ENCODE data around the gene WDR35. TPM values are rescaled to one million over a fixed set of nuclear protein-coding genes. Genes with fewer than 3 reads are reported as not detected.
"Not testable (repeated sequence)": the region's sequence is repeated elsewhere in the genome, so short reads cannot be mapped to it uniquely, and the experiment has no call there.

WDR35 gene
- total RNA-seq, 2 donors from 2014 or later, result 9.6 to 10.7 TPM

DNA sequence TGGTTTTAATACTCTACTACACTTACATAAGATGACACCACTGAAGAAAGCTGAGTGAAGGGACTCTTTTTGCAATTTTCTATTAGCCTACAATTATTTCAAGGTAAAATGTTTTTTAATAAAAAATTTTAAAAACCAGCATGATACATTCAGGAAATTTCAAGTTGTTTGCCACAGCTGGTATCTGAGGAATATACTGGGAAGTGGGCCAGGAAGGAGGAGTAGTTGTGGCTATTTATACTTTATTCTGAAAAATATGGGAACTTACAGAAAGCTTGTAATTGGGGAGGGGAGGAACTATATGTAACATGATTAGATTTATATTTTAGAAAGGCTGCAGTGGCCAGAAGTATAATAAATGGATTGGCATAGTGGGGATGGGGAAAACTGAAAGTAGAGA is 40.8 kb downstream of the WDR35 start:
- intact Hi-C loops (cut with DNase I), result no loop called here
- no peak for DNase-seq (ENCODE audit: low spot score)

DNA sequence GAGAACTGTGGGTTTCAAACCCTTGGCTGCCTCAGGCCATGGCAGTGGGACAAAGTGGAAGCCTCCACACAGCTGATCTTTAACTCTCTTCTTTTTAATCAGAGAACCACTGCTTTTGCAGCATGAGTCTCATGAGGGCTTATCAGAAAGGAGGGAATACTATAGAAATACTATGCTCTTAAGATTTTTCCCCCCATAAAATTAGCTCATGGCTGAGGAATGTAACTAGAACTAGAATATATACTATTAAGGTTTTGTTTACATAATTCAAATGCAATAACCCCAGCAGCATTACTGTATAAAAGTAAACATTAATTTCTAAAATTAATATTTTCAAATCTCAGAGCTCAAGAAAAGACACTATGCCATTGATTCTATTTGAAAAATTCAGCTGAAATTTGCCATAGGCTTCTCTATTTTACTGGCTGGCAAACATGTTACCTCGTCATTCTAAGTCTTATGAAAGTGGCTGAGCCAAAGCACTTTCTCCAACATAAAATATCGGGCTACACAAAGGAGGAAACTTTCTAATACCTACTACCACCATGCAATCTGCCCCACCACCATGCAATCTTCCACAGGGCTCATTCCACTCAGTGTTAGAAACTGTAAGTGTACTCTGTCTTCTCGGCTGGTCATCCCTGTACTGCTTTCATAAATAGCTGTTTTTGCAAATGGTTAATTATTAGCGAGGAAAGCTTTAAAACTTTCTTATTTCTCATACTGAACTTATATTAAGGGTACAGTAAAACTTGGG is 42.5 kb downstream of the WDR35 start:
- intact Hi-C loops (cut with DNase I), result no loop called here
- DNase-seq (ENCODE audit: low spot score), result no peak

DNA sequence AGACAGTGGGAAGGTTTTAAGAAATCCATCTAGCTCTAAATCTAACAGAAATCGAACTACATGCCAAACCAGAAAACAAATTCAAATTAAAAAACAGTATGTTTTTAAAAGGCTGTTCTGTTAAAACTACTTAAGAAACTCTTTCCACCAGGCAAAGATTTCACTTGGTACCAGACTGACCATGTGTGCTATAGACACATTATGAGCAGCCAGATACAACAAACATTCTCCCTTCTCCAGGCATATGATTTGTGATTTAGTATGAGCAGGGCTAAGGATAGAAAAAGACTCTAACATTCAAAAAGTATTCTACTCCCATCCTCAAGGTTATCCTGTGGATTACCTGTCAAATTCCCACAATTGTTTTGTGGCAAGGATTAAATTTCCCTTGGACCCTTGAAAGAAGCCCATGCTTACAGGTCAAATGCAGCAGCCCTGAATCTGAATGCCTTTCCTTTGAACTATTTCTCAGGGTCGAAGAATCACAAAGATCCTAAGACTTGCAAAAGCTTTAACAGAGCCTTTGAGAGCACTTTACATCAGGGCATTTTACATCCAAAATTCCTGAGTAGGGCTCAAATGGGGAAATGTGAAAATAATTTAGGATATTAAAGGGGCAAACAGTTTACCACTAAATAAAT is 45.6 kb downstream of the WDR35 start:
- no peak for DNase-seq (ENCODE audit: low spot score)
- intact Hi-C loops (cut with DNase I), result no loop called here

DNA sequence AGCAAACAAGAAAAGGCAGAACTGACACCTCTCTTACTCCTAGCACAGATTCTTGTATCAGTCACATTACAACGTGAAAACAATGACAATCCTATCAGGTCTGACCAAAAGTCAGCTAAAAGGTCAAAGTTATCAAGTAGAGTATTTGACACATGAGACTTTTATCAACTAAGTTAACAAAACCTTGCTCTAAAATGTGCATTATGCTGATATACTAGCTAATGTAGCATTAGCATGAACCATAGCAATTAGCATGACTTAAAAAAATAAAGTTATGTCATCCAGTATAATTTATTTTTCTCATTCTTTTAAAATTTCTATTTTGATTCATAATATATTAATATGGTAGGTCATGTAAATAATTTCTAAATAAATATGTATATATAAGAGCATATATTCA is 46.7 kb downstream of the WDR35 start:
- intact Hi-C loops (cut with DNase I), result no loop called here
- no peak for DNase-seq (ENCODE audit: low spot score)

DNA sequence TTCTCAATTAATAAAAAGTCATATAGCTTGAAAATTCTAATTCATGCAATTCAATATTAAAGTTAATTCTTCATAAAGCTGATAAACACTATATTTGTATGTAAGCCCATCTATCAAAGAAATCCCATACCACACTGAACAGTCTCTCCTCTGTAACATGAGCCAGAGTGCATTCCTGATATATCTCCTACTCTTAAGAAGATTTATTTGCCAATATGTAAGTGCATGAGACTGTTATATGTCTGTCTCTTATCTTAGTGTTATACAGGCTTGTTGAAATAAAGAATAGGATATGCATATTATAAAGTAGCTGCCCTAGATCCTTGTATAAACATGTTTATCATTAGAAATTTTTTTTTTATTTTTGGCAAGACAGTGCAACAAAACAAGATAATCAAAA is 47.7 kb downstream of the WDR35 start:
- intact Hi-C loops (cut with DNase I), result no loop called here
- no peak for DNase-seq (ENCODE audit: low spot score)

DNA sequence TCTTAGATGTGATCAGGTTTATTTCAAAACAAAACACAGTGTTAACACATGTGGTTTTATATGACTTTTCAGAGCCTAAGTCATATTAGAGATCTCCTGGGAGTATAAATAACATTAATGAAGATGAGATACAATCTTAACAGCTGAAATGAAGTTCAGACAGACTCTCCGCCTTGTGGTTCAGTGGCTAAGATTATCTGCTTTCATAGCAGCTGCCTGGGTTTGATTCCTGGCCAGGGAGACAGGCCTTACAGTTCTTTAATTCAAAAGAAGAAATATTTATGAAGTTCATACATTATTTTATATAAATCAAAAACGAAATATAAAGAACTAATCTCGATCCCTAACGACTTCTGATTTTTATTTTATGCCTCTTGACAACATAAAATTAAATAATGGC is 52.9 kb downstream of the WDR35 start:
- intact Hi-C loops (cut with DNase I), result no loop called here
- no peak for DNase-seq (ENCODE audit: low spot score)

DNA sequence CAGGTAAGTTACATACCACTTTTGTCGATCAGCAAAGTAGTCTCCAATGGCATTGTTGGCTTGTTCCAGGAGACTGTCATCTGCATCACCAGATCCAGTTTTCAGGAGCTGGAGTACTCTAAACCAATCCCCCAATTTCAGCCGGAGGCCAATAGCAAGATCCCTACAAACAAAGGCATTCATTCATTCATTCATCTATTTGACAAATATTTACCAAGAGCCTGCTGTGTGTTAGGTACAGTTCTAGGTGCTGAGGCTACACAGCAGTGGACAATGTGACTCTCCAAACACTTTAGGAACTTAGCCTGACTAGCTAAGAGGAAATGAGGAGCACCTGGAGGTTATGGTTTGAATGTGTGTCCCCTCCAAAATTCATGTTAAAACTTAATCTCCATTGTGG is 53.7 kb downstream of the WDR35 start:
- DNase-seq (ENCODE audit: low spot score), result no peak
- intact Hi-C loops (cut with DNase I), result no loop called here

DNA sequence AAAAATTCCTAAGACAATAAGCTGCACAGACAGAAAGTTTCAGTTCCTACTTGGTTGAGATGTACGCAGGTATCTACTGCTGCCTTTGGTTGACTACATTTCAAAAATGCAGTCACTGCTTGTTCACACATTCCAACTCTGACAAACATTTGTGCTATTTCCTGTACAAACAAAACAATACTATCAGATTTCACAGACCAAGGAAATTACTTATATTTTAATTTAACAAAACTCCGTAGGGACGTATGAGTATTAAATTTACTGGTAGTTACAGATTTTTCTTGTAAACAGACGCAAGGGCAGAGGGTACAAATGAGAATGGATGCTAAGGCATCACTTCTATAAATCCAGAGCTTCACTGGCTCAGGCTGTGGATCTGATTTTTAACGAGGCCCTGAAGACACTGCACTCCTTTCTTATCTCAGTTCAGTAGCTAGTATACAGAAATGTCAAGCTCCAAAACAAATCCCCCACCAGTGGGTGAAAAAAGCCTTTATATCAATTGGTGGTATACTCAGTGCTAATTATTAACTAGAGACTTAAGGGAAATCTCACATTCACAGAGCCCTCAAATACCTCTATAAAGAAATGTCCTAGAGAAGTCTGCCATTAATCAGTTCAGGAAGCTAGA is 56.4 kb downstream of the WDR35 start:
- DNase-seq (ENCODE audit: low spot score), result no peak
- intact Hi-C loops (cut with DNase I), result no loop called here

DNA sequence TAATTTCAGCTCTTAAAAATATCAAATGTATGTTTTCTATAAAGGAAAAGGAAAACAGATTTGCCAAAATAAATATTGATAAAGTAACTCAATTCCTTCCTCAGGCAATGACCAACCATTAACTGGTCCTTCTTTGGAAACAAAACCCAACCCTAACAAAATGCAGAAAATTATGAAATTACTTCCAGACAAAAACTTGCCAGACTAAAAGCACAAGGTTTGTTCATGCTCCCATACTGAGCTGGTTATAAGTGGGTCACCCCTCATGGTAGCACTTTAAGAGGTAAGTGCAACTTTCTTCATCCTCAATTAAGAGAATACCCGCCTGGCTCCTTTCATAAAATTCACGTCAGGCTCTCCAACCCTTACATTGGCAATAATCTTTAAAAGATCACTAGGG is 57.0 kb downstream of the WDR35 start:
- intact Hi-C loops (cut with DNase I), result no loop called here
- DNase-seq (ENCODE audit: low spot score), result no peak

DNA sequence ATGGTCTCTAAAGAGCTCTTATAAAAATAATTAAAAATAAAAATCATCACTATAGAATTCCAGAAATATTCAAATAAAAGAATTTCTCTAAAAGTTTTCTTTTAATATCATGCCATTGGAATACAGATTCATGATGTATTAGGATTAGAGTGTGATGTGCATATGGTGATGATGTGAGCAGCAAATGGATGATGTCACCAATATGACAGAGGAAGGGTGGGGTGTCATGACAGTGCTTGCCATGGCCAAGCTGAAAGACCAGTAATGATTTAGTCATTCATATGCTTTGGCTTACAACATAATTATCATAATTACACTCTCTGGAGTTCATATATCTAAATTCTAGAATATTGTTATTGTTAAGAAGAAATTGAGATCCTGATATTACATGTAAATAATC is 60.7 kb downstream of the WDR35 start:
- intact Hi-C loops (cut with DNase I), result no loop called here
- DNase-seq (ENCODE audit: low spot score), result no peak

DNA sequence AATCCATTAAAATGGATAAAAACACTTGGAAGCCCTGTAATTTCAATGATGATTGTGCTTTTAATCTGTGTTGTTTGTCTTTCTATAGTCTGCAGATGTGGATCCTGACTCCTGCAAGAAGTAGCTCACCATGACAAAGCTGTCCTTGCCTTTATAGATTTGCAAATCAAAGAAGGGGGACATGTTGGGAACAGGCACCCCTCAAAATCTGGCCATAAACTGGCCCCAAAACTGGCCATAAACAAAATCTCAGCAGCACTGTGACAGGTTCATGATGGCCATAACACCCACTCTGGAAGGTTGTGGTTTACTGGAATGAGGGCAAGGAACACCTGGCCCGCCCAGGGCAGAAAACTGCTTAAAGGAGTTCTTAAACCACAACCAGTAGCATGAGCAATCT is 62.1 kb downstream of the WDR35 start:
- intact Hi-C loops (cut with DNase I); DNase-seq (ENCODE audit: low spot score): not testable (repeated sequence)

DNA sequence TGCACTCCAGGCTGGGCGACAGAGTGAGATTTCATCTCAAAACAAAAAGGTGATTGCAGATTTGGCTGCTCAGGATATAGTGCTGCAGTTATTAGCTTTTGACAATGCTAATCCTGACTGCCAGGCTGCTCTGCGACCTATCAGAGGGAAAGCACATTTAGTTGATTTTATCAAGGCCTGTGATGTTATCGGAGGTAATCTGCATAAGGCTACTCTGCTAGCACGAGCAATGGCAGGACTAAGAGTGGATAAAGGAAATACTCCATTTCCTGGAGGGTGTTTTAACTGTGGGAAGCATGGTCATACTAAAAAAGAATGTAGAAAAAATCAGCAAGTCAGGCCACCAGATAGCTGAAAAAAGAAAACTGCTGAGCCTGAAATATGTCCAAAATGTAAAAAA is 65.4 kb downstream of the WDR35 start:
- DNase-seq (ENCODE audit: low spot score); intact Hi-C loops (cut with DNase I): not testable (repeated sequence)

DNA sequence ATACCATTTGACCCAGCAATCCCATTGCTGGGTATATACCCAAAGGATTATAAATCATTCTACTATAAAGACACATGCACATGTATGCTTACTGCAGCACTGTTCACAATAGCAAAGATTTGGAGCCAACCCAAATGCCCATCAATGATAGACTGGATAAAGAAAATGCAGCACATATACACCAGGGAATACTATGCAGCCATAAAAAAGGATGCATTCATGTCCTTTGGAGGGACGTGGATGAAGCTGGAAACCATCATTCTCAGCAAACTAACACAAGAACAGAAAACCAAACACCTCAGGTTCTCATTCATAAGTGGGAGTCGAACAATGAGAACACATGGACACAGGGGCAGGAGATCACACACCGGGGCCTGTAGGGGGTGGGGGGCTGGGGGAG is 67.7 kb downstream of the WDR35 start:
- intact Hi-C loops (cut with DNase I); DNase-seq (ENCODE audit: low spot score): not testable (repeated sequence)

DNA sequence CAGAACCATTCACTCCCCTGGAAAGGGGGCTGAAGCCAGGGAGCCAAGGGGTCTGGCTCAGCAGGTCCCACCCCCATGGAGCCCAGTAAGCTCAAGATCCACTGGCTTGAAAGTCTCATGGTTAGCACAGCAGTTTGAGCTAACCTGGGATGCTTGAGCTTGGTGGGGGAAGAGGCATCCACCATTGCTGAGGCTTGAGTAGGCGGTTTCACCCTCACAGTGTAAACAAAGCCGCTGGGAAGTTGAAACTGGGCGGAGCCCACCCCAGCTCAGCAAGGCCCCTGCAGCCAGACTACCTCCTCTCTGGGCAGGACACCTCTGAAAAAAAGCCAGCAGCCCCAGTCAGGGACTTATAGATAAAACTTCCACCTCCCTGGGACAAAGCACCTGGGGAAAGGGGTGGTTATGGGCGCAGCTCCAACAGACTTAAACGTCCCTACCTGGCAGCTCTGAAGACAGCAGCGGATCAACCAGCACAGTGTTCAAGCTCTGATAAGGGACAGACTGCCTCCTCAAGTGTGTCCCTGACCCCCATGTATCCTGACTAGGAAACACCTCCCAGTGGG is 73.4 kb downstream of the WDR35 start:
- no peak for DNase-seq (ENCODE audit: low spot score)
- intact Hi-C loops (cut with DNase I), result no loop called here

DNA sequence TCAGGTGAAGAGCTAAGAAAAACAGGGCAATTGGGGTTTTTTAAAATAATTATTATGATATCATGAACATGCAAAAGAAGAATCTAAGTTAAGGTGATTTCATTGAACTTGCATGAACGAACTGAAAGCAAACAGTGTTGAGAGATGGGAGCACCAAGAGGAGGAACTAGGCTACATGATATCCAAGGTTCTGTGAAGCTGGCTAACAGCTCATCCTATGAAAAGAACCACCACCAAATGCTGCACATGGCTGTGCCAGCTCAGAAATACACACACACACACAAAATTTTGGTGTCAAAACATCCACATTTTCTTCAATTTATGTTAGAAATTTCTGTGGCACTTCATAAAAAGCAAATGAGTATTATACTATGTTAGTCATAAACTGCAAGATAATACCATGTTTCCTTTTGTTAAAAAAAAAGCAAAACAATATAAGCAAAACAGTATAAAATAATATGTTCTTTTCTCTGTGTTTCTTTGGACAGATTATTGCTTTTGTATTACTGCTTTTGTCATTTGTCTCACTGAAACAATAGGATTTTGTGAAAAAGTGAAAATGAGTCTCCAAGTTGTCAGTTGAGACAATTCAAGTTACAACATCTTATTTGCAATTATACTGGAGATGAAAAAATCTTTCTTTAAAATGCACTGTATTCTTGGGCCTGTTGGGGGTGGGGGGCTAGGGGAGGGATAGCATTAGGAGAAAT is 75.5 kb downstream of the WDR35 start:
- intact Hi-C loops (cut with DNase I), result no loop called here
- no peak for DNase-seq (ENCODE audit: low spot score)

DNA sequence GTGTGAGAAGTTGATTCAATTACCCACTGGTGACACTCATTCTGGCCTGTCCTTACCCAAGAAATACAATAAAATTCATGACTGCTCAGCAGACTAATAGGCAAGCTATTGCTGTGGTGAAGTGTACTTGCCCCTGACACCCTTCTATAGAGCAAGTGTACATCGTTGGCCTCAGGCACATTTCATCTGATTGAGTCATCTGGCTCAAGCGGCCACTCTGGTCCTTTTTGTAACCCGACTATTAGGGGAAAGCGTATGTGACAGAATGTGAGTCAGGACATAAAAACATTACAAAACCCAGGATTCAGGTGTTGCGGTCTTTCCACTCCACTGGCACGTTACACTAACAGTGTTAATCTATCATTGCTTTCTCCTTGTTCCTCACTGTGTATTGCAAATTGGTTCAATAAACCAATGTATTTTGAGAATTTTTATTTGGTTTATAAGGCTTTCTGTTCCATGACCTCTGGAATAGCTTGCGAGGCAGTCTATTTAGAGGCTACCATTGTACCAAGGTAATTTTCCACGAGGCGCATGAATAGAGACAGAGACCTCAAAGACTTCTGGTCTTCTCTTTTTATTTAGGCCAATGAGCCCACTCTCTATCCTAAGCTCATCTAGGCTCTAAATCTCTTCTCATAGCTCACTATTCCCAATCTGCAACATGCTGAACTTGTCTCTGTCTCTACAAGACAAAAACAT is 77.9 kb downstream of the WDR35 start:
- intact Hi-C loops (cut with DNase I), result no loop called here

DNA sequence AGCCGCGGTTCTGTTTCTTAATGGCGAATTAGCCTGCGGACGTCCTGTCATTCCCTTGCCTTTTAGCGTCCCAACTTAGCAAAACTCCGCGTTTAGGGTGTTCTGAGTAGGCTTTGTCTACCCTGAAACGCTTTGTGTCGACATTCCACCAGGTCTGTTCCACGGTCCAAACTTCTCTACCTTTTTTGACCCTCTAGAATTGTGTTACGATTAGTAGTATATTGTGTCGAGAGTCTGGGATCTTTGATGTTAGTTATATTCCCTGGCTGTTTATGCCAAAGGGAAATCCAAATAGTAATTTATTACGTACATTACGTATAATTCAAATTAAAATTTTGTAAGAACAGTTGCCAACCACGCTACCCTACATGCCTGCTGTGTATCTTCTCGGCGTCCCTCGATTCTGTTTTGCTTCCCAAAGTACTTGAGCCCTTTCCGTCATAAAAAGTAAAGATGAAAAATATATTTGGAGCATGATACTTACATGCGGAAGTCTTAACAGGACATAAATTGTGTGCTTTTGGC is 87.6 kb downstream of the WDR35 start:
- DNase-seq (ENCODE audit: low spot score), result no peak
- intact Hi-C loops (cut with DNase I), result no loop called here

More for the DNA sequence above, 77.9 kb downstream of the WDR35 start:
- DNase-seq (ENCODE audit: low spot score), result no peak

DNA sequence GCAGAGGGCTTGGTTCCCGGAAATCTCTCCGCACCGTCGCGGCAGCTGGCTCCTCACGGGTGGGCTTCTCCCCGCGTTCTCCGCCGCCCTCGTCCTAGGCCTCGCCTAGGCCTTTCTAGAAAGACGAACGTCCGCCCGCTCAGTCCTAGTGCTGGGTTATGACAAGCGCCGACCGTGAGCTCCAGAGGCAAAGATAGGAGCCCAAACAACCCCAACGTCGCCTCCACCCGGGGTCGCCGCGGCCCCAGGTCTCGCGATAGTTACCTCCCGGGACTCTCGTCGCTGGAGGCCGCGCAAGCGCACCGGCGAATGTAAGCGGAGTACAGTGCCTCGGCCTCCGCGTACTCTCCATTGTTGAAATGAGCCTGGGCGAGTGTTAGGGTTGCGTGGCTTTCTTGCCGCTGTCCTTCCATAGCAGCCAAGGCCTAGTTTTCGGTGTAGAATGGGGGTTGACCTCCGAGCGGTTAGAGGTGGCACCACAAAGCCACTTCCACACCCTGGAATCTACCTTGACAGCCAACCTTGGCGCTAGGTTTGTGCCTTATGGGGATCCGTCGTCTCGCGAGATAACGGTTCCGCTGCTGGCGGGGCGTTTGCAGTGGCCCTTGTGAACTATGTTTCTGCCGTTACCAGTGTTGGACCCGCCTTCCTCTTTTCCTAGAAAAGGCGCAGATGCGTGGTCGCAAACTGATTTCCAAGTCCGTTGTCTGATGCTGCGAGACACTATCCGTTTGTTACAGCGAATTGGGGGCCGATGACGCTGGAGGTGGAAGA is 88.3 kb downstream of the WDR35 start, which contains the start of gene TTC32:
TTC32 (minus strand) TSS at position 542 of the 774 bp plus-strand sequence; CDS start at position 413, 129 bp downstream.
- DNase-seq (ENCODE audit: low spot score), result peak; percentile 98
- intact Hi-C loops (cut with DNase I), result no loop called here

Data from posterior vena cava (tissue), 2 donors.